Activated naive CD4-positive, alpha-beta T cell treated with anti-CD3 and anti-CD28 coated beads, Interleukin-2, amount 50 U/mL, for 72 hours (primary cell): ENCODE measurements around the gene ACO1. TPM values are rescaled to one million over a fixed set of nuclear protein-coding genes. Genes with fewer than 3 reads are reported as not detected.

ENCODE experiments used
- ATAC-seq, 2 donors: fragments of 150-1000 bp; cut with Tn5 transposase; 2 replicates each; pipeline ENCODE4 v1.10.0; 2021; ENCODE audit warnings: mild to moderate bottlenecking in 2 of 2, moderate library complexity in 2 of 2
- DNase-seq, 2 donors: peaks; one replicate each; pipeline ENCODE4 v3.0.0; 2021 to 2022; ENCODE audit warnings: low spot score in 2 of 2
- H3K27ac Mint-ChIP-seq, 2 donors: one replicate each; pipeline ENCODE4 v1.8.0; 2022; ENCODE audit warnings: mild to moderate bottlenecking in 2 of 2, mixed read lengths in 2 of 2
- H3K36me3 Mint-ChIP-seq, 2 donors: one replicate each; pipeline ENCODE4 v1.8.0; 2022; ENCODE audit warnings: mixed read lengths in 2 of 2
- H3K9me3 Mint-ChIP-seq, 2 donors: one replicate each; pipeline ENCODE4 v1.8.0; 2022; ENCODE audit warnings: mixed read lengths in 2 of 2
- total RNA-seq, 2 donors: library from RNA; stranded (reverse); gene quantifications; one replicate each; pipeline ENCODE4 v1.2.3, GENCODE V29; 2022

ACO1 gene
- total RNA-seq, 2 donors from 2014 or later = 9.9 to 16.7 TPM

DNA sequence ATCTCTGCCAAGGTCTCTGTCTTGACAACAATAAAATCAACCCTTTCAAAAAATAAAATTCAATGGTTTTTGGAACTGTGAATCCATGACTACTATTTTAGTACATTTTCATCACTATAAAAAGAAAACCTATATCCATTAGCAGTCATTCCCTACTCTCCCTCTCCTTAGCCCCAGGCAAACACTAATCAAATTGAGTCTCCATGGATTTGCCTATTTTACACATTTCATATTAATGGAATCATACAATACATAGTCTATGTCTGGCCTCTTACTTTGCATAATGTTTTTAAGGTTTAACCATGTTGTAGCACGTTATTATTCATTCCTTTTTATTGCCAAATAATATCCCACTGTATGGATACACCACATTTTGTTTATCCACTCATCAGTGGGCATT is 117.4 kb downstream of the ACO1 start:
- ATAC-seq (no peak), DNase-seq (no peak)
- H3K9me3 Mint-ChIP-seq = no peaks in the 10 kb centered on the region
- peaks cover 0 to 9% of the 10 kb centered on the region in 2 donors for H3K36me3 Mint-ChIP-seq
- no peak overlapping the region for H3K27ac Mint-ChIP-seq

DNA sequence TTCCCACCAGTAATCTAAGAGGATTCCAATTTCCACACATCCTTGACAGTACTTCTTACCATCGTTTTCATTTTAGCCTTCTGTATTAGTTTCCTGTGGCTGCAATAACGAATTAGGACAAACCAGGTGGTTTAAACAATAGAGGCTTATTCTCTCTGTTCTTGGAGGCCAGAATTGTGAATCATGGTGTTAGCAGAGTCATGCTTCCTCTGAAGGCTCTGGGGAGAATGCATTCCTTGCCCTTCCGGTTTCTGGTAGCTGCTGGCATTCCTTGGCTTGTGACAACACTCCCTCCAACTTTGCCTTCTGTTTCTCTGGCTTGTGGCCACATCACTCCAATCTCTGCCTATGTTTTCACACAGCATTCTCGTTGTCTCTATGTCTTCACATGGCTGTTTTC is 118.0 kb downstream of the ACO1 start:
- H3K27ac Mint-ChIP-seq = peak overlapping the region in 1 of 2 donors; percentile 19
- ATAC-seq (no peak), DNase-seq (no peak)
- H3K9me3 Mint-ChIP-seq = no peaks in the 10 kb centered on the region
- H3K36me3 Mint-ChIP-seq = peaks cover 0 to 9% of the 10 kb centered on the region in 2 donors

DNA sequence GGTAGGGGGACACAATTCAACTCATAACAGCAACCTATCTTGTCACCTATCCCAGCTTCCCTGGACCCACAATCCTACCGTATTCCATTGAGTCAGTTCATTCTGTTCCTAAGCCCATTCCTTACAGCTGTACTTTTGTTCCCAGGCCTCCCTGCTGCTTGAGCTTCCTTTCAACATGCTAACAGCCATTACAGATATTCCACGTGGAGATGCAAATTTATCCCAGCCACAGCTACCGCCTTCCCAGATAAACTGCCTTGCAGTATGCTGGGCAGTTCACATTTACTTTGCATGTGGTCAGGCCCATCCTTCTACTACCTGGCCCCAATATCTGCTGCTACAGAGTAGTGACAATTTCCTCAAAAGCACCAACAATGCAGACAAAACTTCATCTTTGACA is 118.6 kb downstream of the ACO1 start:
- no peaks in the 10 kb centered on the region for H3K9me3 Mint-ChIP-seq
- H3K27ac Mint-ChIP-seq = peak overlapping the region in 1 of 2 donors; percentile 19
- DNase-seq (no peak), ATAC-seq (no peak)
- H3K36me3 Mint-ChIP-seq = peaks cover 0 to 9% of the 10 kb centered on the region in 2 donors

Other genes starting within 250 kb of the ACO1 start
- gene RIGI, start 141.6 kb downstream of the ACO1 start, total RNA-seq = 10 to 100 TPM in 1 of 2 donors, 1 to 10 TPM in 1; 5.8 to 11.4 TPM
- gene SMIM27, start 167.7 kb downstream of the ACO1 start, total RNA-seq = 10 to 100 TPM; 15.3 to 19.5 TPM
- gene TOPORS, start 167.9 kb downstream of the ACO1 start, total RNA-seq = 10 to 100 TPM; 14.1 to 20.9 TPM
- 10 to 100 TPM; 42.9 to 83.9 TPM for gene NDUFB6, start 188.5 kb downstream of the ACO1 start, total RNA-seq